ENCODE results near the gene CLCF1.
"Not testable (repeated sequence)": the region's sequence is repeated elsewhere in the genome, so short reads cannot be mapped to it uniquely, and the experiment has no call there.

CLCF1 gene

DNA sequence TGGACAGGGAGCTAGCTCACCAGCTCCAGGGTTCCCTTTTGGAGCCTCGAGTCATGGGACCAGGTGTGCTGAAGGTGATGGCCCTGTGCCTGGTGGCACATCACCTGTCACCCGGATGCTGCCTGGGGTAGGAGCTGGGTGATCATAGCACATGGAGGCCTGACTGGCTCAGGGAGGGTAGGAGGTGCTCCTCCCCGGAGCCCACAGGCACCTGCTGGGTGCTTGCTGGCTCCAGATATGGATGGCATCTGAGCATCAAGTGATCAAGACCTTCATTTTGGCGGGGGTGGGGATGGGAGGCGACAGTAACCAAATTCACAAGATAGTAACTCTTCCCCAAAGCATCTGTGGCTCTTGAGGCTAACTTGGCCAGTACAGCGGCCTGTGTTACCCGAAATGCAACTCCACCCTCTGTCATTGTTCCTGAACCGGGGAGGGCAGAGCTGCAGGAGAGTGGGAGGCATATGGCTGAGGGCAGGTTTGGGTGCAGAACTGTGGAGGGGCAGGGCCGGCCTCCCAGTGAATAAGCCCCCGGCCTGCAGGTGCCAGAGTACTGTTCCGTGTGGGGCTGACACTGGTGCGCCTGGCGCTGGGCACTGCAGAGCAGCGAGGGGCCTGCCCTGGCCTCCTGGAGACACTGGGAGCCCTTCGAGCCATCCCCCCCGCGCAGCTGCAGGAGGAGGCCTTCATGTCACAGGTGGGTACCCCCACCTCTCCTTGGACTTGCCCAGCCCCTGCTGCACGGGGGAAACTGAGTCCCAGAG lies 35.2 kb upstream of the CLCF1 start:
- DNase-seq (ENCODE audit: low spot score): no peak

DNA sequence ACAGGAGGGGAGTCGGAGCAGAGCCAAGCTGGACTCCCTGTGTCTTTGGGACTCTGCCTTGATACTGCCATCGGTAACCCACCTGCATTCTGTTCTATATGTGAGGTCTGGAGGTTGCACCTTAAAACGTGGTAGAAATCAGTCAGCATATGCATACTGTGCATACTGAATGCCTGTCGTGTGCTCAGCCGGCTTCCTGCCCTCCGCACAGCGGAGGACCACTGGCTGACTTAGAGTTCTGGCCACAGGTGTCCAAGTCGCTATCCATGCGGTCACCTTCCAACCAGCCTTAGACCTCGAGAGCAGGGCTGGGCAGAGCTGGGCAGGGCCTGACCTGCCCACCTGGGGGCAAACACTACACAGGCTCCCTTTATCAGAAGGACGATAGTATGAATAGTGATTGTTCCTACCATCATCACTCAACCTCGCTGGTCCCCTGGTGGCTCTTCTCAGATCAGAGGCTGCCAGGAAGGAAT lies 34.3 kb upstream of the CLCF1 start:
- DNase-seq (ENCODE audit: low spot score): no peak

DNA sequence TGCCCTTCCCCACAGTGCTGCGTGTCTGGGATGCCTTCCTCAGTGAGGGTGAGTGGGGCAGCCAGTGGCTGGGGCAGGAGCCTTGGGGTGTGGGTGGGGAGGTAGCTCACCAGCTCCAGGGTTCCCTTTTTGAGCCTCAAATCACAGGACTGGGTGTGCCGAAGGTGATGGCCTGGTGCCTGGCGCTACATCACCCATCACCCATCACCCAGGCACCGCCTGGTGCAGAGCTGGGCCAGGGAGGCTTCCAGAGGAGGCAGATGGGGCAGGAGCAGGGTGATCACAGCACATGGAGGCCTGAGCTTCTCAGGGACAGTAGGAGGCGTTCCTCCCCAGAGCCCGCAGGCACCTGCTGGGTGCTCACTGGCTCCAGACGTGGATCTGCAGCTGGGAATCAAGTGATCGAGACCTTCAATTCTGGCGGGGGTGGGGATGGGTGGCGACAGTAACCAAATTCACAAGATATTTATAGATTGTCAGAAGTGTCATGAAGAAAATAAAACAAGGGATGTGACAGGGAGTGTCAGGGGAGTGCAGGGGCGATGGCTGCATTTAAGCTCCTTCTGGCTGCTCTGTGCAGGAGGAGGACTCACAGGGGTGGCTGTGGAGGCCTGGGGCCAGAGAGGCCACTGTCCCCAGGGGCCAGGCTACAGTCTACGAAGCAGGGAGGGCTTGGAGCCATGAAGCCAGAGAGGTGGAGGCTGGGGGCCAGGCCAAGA lies 33.7 kb upstream of the CLCF1 start:
- DNase-seq (ENCODE audit: low spot score): no peak

DNA sequence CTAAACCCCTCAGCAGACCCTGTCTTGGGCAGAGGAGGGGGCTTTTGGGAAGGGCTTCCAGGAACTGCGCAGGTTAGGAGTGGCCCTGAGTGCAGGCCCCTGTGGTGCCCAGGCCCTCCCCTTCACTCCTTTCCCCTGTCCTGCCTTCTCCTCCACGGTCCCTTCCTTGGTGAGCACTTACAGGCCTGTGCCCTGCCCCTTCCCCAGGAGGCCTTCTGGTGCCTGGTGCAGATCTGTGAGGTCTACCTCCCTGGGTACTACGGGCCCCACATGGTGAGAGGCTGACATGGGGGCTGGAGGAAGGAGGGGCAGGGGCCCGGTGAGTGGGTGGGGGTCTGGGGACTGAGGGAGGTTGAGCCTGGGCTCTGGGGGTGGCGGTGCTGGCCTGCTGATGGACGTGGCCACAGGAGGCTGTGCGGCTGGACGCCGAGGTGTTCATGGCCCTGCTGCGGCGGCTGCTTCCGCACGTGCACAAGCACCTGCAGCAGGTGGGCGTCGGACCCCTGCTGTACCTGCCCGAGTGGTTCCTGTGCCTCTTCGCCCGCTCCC lies 33.1 kb upstream of the CLCF1 start:
- DNase-seq (ENCODE audit: low spot score): no peak

DNA sequence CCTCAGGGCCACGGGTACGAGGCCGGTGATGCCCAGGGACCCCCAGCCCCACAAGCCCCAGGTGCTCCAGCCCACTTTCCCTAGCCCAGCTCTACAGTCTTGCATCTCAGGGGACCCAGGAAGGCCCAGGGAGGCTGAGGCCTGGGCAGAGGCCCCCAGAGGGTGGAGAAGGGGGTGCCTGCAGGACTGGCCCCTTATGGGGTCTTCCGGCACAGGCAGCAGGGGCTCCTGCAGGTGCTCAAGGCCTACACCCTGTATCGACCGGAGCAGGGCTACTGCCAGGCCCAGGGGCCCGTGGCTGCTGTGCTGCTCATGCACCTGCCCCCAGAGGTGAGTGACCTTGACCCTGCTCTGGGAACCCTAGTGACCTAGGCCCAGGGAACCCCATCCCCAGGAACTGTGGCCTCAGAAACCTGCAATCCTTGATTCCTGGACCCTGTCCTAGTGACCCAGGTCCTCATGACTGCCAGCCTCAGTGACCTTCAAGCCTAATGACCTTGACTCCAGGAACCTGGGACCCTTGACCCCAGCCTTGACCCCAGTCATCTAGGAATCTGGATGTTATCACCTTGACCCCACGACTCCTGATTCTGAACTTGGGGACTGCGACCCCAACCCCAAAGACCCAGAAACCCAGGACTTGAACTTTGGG lies 32.4 kb upstream of the CLCF1 start:
- no peak for DNase-seq (ENCODE audit: low spot score)

DNA sequence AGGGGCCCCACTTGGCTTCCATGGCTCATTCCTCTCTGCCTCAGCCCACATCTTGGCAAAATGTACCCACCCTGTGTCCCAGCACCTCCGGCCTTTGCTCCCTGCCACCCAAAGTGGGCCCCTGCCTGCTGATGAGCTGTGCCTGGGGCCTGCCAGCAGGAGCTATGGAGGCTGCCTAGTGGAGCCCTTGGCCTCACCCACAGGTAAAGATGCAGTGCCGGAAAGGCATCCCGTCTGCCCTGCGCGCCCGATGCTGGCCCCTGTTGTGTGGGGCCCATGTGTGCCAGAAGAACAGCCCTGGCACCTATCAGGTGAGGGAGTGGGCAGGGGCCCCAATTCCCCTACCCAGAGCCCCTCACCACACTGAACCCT lies 31.8 kb upstream of the CLCF1 start:
- no peak for DNase-seq (ENCODE audit: low spot score)

DNA sequence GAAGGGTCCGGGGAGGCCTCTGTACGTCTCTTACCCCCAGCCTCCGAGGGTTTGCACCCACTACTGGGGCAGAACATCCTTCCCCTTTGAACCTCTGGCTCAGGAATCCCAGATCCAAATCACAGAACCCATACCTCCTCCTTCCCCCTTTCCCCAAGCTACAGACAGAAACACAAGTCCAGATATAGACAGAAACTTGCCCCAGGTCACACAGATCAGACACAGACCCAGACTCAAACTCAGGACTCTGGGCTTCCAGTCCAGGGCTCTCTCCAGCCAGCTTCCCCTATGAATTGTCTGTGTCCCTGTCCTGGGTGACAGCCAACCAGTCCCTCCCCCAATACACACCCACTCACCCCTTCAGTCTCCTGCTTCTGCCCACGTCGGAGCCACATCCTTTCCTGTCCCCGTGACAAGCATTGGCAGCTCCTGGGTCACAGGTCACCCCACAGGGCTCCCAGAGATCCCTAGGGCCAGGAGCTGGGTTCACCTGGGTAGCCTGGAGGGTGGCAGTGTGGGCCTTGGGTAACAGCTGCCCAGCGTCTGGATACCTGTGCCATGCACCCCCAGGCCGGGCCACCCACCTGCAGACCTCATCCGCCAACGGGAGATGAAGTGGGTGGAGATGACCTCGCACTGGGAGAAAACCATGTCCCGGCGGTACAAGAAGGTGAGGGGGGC lies 31.3 kb upstream of the CLCF1 start:
- DNase-seq (ENCODE audit: low spot score): no peak

DNA sequence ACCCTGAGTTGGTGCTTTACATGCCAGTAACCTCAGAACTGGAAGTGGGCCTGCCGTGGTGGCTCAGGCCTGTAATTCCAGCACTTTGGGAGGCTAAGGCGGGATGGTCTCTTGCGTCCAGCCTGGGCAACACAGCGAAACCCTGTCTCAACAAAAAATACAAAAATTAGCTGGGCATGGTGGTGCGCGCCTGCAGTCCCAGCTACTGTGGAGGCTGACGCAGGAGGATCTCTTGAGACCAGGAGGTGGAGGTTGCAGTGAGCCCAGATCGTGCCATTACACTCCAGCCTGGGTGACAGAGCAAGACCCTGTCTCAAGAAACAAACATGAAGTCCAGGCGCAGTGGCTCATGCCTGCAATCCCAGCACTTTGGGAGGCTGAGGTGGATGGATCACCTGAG lies 29.7 kb upstream of the CLCF1 start:
- not testable (repeated sequence) for DNase-seq (ENCODE audit: low spot score)

DNA sequence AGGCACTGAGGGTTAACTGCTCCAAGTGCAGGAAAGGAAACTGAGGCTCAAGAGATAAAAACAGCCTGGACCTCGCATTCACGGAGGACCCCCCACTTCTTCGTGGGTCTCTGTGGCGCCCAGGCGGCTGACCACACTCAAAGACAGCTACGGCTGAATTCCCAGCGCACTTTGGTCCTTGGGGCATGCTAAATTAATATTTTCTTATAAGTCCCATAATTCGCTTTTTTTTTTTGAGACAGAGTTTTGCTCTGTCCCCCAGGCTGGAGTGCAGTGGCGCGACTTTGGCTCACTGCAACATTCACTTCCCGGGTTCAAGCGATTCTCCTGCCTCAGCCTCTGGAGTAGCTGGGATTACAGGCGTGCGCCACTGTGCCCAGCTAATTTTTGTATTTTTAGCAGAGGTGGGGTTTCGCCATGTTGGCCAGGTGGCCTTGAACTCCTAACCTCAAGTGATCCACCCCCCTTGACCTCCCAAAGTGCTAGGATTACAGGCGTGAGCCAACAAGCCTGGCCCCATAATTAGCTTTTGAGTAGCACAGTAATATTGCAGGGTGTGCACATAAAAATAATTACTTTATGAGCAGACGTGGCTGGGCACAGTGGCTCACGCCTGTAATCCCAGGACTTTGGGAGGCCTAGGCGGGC lies 28.9 kb upstream of the CLCF1 start:
- DNase-seq (ENCODE audit: low spot score): not testable (repeated sequence)

DNA sequence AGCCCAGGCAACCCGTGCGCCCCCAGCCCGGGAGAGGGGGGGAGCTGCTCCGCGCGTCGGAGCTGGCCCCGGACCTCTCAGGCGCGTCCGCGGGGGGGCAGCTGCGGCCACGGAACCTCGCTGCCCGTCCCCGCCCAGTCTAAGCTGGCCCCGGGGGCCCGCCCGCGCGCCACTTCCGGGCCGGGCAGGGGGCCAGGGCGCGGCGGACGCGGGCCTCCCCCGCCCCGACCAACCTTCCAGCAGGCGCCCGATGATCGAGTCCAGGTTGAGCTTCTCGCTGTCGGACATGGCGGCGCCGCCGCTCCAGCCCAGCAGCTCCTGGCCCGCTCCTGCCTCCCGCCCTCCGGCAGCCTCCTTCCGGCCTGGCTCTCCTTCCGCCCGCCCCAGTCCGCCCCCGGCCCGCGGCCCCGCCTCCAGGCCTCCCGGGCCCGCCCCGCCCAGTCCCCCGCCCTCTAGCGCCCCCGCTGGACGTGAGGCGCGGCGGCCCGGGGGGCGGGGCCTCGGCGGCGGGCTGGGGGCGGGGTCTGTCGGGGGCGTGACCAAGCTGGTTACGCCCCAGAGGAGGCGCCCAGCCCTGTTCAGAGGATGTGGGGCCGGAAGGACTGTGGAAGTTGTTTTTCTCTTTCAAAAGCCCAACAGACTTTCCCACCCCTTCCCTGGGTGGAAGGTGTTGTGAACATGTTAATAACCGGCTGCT lies 28.2 kb upstream of the CLCF1 start, which contains the start of gene PPP1CA:
Gene PPP1CA (minus strand): TSS at position 364 of the 697 bp plus-strand sequence. CDS start 76 bp downstream, at position 288.
- DNase-seq (ENCODE audit: low spot score): peak; percentile 95

DNA sequence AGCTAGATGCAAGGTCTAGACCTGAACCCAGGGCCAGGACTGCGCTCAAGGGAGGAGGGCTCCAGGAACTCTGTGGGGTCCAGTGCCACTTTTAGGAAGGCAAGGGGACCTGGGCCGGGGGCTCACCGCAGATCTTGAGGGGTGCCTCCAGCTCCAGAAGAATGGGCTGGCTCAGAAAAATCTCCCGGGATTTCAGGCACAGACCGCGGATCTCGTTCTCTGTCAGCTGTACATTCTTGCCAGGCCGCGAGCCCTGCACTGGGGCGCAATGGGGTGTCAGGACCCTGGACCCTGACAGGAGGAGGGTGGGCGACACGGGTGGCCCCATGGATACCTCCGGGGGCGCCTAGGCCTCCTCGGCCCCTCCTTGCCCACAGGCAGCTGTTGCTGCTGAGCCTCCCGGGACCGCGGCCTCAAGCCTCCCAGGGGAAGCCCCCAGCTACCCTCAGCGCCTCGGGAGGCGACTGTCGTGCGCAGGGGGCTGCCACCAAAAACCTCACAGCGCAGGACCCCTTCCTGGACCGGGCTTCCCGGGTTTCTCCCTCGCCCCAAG lies 27.6 kb upstream of the CLCF1 start:
- DNase-seq (ENCODE audit: low spot score): no peak

DNA sequence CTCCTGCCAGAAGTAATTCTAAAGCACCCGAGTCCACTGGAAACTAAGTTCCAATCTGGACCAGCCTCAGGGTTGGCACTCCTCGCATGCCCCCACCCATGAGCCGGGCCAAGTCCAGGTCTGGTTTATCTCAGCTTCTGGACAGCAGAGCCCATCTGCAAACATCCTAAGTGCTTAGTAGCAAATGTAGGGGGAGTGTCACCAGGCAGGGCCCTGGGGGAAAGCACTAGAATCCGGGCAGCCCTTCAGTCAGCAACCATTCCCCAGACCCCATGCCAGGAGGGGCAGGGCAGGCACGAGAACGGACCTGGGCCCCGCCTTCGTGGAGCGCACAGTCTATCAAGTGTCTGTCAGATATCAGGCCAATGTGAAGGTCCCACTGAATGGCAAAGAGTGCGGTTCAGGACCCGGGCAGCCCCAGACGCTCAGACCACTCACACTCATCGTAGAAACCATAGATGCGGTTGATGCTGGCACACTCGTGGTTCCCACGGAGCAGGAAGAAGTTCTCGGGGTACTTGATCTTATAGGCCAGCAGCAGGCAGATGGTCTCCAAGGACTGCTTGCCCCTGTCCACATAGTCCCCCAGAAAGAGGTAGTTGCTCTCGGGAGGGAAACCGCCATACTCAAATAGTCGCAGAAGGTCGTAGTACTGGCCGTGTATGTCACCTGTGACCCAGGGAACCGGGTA lies 27.0 kb upstream of the CLCF1 start:
- DNase-seq (ENCODE audit: low spot score): no peak

DNA sequence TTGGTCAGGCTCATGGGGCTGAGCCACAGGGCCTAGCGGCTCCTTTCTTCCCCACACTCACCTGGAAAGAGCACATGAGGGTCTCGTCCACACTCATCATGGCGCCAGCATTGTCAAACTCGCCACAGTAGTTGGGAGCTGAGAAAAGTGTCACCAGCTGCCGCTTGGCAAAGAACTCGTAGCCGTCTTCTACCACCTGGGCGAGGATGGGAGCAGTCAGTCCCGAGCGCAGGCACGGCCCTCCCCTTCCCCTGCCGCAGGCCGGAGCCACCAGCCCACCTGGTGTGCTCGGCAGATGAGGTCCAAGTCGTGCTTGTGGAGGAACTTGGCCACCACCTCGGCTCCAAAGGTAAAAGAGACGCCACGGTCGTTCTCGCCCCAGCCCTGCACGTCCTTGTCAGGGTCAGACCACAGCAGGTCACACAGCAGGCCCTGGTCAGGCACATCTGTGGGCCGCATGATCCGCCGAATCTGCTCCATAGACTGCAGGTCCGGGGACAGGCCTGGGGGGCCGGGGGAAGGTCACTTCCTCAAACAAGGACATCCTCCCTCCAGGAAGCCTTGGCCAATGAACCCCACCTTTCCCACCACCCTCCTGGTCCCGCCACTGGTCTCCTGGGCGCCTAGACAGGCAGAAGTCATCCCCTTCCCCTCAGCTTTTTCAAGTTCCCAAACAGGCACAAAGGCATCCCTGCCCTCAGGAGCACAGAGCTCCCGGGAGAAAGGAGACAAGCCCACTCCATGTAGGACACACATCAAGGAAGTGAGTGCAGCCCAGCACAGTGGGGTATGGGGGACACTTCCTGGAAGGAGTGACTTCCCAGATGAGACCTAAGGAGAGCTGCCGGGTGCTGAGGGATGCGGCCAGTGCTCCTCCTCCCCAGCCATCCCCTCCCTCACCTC lies 25.5 kb upstream of the CLCF1 start:
- DNase-seq (ENCODE audit: low spot score): no peak

DNA sequence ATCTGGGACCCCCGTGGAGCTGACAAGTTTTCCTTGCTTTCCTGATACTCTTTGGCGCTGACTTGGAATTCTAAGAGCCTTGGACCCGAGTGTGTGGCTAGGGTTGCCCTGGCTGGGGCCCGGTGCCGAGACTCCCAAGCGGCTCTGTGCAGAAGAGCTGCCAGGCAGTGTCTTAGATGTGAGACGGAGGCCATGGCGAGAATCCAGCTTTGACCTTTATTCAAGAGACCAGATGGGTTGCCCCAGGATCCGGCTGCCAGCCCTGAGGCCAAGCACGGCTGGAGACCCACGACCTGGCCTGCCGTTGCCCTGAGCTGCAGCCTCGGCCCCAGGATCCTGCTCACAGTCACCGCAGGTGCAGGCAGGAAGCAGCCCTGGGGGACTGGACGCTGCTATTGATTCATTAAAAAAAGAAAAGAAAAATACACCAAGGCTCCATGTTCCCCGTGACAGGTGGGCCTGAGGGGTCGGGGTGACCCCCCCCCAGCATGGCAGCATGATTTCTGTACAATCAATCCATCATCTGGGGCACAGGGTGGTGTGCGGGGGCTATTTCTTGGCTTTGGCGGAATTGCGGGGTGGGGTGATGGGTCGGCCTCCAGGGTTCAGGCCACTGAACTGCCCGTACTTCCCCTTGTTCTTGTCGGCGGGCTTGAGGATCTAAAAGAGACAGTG lies 24.7 kb upstream of the CLCF1 start:
- DNase-seq (ENCODE audit: low spot score): no peak

DNA sequence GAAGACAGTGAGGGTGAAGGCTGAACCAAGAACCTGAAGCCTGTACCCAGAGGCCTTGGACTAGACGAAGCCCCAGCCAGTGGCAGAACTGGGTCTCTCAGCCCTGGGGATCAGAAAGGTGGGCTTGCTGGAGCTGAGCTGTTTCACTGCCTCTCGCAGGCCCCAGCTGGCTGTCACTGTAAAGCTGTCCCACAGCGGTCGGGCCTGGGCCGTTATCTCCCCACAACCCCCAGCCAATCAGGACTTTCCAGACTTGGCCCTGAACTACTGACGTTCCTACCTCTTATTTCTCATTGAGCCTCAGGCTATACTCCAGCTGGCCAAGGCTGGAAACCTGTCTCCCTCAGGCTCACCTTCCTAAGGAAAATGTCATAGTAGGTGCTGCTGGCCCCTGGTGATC lies 24.1 kb upstream of the CLCF1 start:
- DNase-seq (ENCODE audit: low spot score): no peak

DNA sequence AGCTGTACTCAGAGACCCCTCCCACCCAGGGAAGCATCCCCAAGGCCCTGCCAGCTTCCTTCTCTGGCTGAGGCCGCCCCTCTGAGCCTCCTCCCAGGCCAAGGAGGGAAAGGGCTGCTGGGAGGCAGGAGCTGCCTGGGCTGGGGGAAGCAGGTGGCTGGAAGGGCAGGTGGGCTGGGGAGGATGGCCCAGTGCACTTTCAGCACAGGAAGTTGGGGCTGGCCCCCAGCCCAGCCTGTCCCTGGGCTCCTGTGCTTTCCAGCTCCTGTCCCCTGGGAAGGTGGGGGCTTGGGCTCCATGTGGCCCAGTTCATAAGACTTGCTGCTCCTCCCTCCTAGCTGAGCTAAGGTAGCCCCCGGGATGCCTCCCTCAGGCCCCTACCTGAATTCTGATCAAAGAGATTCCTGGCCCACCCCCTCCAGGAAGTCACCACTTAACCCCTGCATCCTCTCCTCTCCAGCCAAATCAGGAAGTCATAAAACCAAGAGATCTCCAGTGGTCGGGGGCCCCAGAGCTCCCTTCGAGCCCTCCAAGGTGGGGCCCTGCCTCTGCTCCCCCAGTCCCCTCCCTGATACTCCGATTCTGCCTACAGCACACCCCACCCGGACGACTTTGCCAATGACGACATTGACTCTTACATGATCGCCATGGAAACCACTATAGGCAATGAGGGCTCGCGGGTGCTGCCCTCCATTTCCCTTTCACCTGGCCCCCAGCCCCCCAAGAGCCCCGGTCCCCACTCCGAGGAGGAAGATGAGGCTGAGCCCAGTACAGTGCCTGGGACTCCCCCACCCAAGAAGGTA lies 23.4 kb upstream of the CLCF1 start:
- DNase-seq (ENCODE audit: low spot score): no peak

DNA sequence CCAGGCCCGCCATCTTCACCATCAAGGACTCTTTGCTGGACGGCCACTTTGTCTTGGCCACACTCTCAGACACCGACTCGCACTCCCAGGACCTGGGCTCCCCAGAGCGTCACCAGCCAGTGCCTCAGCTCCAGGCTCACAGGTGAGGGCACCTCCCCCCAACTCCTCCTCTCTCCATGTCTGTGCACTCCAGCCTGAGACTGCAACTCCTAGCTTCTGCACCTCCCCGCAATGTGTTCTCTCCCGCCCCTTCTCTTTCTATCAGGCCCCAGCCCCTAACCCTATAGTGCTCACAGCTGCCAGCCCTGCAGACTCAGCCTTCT lies 22.8 kb upstream of the CLCF1 start:
- DNase-seq (ENCODE audit: low spot score): no peak

Measured in ecto neural progenitor cell (in vitro differentiated cells).